Measurements from ENCODE around the gene PGGT1B. TPM values are rescaled to one million over a fixed set of nuclear protein-coding genes. Genes with fewer than 3 reads are reported as not detected.
"Not testable (repeated sequence)": the region's sequence is repeated elsewhere in the genome, so short reads cannot be mapped to it uniquely, and the experiment has no call there.

PGGT1B gene
- total RNA-seq, 2 donors from 2014 or later: 45.0 to 46.9 TPM

GRCh38 chr5:115274584-115274983 is 11.9 kb upstream of the PGGT1B start:
- Mint-ChIP-seq H3K4me1 (ENCODE audit: low read depth in 2 of 2) (no peaks in the 10 kb centered on the region), H3K27ac (no peak overlapping the region), H3K4me3 (no peak overlapping the region), H3K36me3 (no peaks in the 10 kb centered on the region), H3K27me3 (no peaks in the 10 kb centered on the region), H3K9me3 (no peaks in the 10 kb centered on the region)
- no peak for DNase-seq (ENCODE audit: low spot score)
- ATAC-seq: no peak

GRCh38 chr5:115272297-115272958 is 9.8 kb upstream of the PGGT1B start:
- ATAC-seq: no peak

GRCh38 chr5:115271295-115272050 is 8.8 kb upstream of the PGGT1B start:
- ATAC-seq (no peak), DNase-seq (ENCODE audit: low spot score) (no peak)
- H3K9me3 Mint-ChIP-seq: no peaks in the 10 kb centered on the region
- no peaks in the 10 kb centered on the region for H3K4me1 Mint-ChIP-seq (ENCODE audit: low read depth in 2 of 2)
- H3K27ac Mint-ChIP-seq: no peak overlapping the region
- no peaks in the 10 kb centered on the region for H3K36me3 Mint-ChIP-seq
- H3K4me3 Mint-ChIP-seq: no peak overlapping the region
- no peaks in the 10 kb centered on the region for H3K27me3 Mint-ChIP-seq

More at GRCh38 chr5:115272297-115272958, 9.8 kb upstream of the PGGT1B start:
- Mint-ChIP-seq H3K36me3 (no peaks in the 10 kb centered on the region), H3K27ac (no peak overlapping the region), H3K4me3 (no peak overlapping the region), H3K27me3 (no peaks in the 10 kb centered on the region), H3K9me3 (no peaks in the 10 kb centered on the region), H3K4me1 (ENCODE audit: low read depth in 2 of 2) (no peaks in the 10 kb centered on the region)
- DNase-seq (ENCODE audit: low spot score): no peak

GRCh38 chr5:115267617-115268016 is 4.9 kb upstream of the PGGT1B start:
- Mint-ChIP-seq H3K9me3 (no peaks in the 10 kb centered on the region), H3K4me3 (no peak overlapping the region), H3K27ac (no peak overlapping the region), H3K36me3 (no peaks in the 10 kb centered on the region), H3K27me3 (no peaks in the 10 kb centered on the region), H3K4me1 (ENCODE audit: low read depth in 2 of 2) (peaks cover 5 to 8% of the 10 kb centered on the region in 2 donors)
- DNase-seq (ENCODE audit: low spot score) (no peak), ATAC-seq (no peak)

GRCh38 chr5:115265220-115265619 is 2.5 kb upstream of the PGGT1B start:
- Mint-ChIP-seq H3K4me1 (ENCODE audit: low read depth in 2 of 2) (peaks cover 16 to 25% of the 10 kb centered on the region in 2 donors), H3K27ac (no peak overlapping the region), H3K27me3 (no peaks in the 10 kb centered on the region), H3K9me3 (no peaks in the 10 kb centered on the region), H3K36me3 (peaks cover 6% of the 10 kb centered on the region), H3K4me3 (no peak overlapping the region)
- no peak for DNase-seq (ENCODE audit: low spot score)
- no peak for ATAC-seq

- Mint-ChIP-seq H3K36me3 (peaks cover 6% of the 10 kb centered on the region), H3K4me1 (ENCODE audit: low read depth in 2 of 2) (peaks cover 17 to 28% of the 10 kb centered on the region in 2 donors)
Observed at GRCh38 chr5:115264786-115265185, 2.1 kb upstream of the PGGT1B start.

GRCh38 chr5:115263078-115263380 is 352 bp upstream of the PGGT1B start:
- DNase-seq (ENCODE audit: low spot score) (no peak), ATAC-seq (no peak)
- Mint-ChIP-seq H3K9me3 (no peaks in the 10 kb centered on the region), H3K27me3 (no peaks in the 10 kb centered on the region), H3K4me1 (ENCODE audit: low read depth in 2 of 2) (peaks cover 31 to 43% of the 10 kb centered on the region in 2 donors), H3K27ac (peak overlapping the region; percentile 90 to 92), H3K4me3 (peak overlapping the region; percentile 97), H3K36me3 (peaks cover 6% of the 10 kb centered on the region)

More at GRCh38 chr5:115264786-115265185, 2.1 kb upstream of the PGGT1B start:
- DNase-seq (ENCODE audit: low spot score): no peak
- Mint-ChIP-seq H3K4me3 (no peak overlapping the region), H3K27me3 (no peaks in the 10 kb centered on the region), H3K27ac (no peak overlapping the region), H3K9me3 (no peaks in the 10 kb centered on the region)
- no peak for ATAC-seq

- H3K4me1 Mint-ChIP-seq (ENCODE audit: low read depth in 2 of 2): peaks cover 35 to 44% of the 10 kb centered on the region in 2 donors
- peaks cover 6% of the 10 kb centered on the region for H3K36me3 Mint-ChIP-seq
- H3K27me3 Mint-ChIP-seq: no peaks in the 10 kb centered on the region
- no peaks in the 10 kb centered on the region for H3K9me3 Mint-ChIP-seq
- DNase-seq (ENCODE audit: low spot score): no peak
- H3K4me3 Mint-ChIP-seq: peak overlapping the region; percentile 97
- peak overlapping the region; percentile 90 to 92 for H3K27ac Mint-ChIP-seq
- peak; percentile 28 to 43 for ATAC-seq
Observed at GRCh38 chr5:115262011-115262320, 711 bp downstream of the PGGT1B start.

- Mint-ChIP-seq H3K4me3 (peak overlapping the region; percentile 97), H3K36me3 (peaks cover 6% of the 10 kb centered on the region), H3K4me1 (ENCODE audit: low read depth in 2 of 2) (peaks cover 49 to 54% of the 10 kb centered on the region in 2 donors), H3K27ac (no peak overlapping the region), H3K9me3 (no peaks in the 10 kb centered on the region), H3K27me3 (no peaks in the 10 kb centered on the region)
- ATAC-seq (no peak), DNase-seq (ENCODE audit: low spot score) (no peak)
Observed at GRCh38 chr5:115260248-115260647, 2.4 kb downstream of the PGGT1B start.

- no peak for ATAC-seq
- Mint-ChIP-seq H3K27ac (no peak overlapping the region), H3K27me3 (no peaks in the 10 kb centered on the region), H3K4me3 (no peak overlapping the region), H3K4me1 (ENCODE audit: low read depth in 2 of 2) (peaks cover 50 to 55% of the 10 kb centered on the region in 2 donors), H3K36me3 (peaks cover 6% of the 10 kb centered on the region), H3K9me3 (no peaks in the 10 kb centered on the region)
- DNase-seq (ENCODE audit: low spot score): no peak
Observed at GRCh38 chr5:115257981-115258380, 4.7 kb downstream of the PGGT1B start.

- H3K27ac Mint-ChIP-seq; ATAC-seq; H3K4me1 Mint-ChIP-seq (ENCODE audit: low read depth in 2 of 2); H3K4me3 Mint-ChIP-seq; DNase-seq (ENCODE audit: low spot score); H3K9me3 Mint-ChIP-seq; H3K36me3 Mint-ChIP-seq; H3K27me3 Mint-ChIP-seq: not testable (repeated sequence)
Observed at GRCh38 chr5:115249379-115249778, 13.3 kb downstream of the PGGT1B start.

GRCh38 chr5:115246361-115246991 is 16.2 kb downstream of the PGGT1B start:
- peaks cover 10 to 18% of the 10 kb centered on the region in 2 donors for H3K4me1 Mint-ChIP-seq (ENCODE audit: low read depth in 2 of 2)
- H3K4me3 Mint-ChIP-seq: no peak overlapping the region
- H3K27ac Mint-ChIP-seq: no peak overlapping the region
- DNase-seq (ENCODE audit: low spot score) (no peak), ATAC-seq (peak in 1 of 2 donors; percentile 62)
- no peaks in the 10 kb centered on the region for H3K9me3 Mint-ChIP-seq
- H3K27me3 Mint-ChIP-seq: no peaks in the 10 kb centered on the region
- no peaks in the 10 kb centered on the region for H3K36me3 Mint-ChIP-seq

GRCh38 chr5:115243412-115243811 is 19.3 kb downstream of the PGGT1B start:
- H3K27ac Mint-ChIP-seq: peak overlapping the region in 1 of 2 donors; percentile 4
- no peaks in the 10 kb centered on the region for H3K9me3 Mint-ChIP-seq
- peaks cover 6 to 11% of the 10 kb centered on the region in 2 donors for H3K4me1 Mint-ChIP-seq (ENCODE audit: low read depth in 2 of 2)
- no peaks in the 10 kb centered on the region for H3K27me3 Mint-ChIP-seq
- ATAC-seq: peak in 1 of 2 donors; percentile 78
- no peak overlapping the region for H3K4me3 Mint-ChIP-seq
- DNase-seq (ENCODE audit: low spot score): no peak
- H3K36me3 Mint-ChIP-seq: peaks cover 8% of the 10 kb centered on the region
